Activated naive CD8-positive, alpha-beta T cell treated with anti-CD3 and anti-CD28 coated beads, Interleukin-2, amount 50 U/mL, for 24 hours (primary cell): ENCODE data around the gene DHRS9.

Source experiments
- ATAC-seq: fragments of 150-1000 bp; cut with Tn5 transposase; one replicate; pipeline ENCODE4 v1.10.0; 2021
- DNase-seq: peaks from one replicate; pipeline ENCODE4 v3.0.0; 2021
- H3K27ac Mint-ChIP-seq: one replicate; pipeline ENCODE4 v1.8.0; 2021; ENCODE audit warnings: mild to moderate bottlenecking, mixed read lengths
- H3K27me3 Mint-ChIP-seq: one replicate; pipeline ENCODE4 v1.8.0; 2021; ENCODE audit warnings: mixed read lengths
- H3K36me3 Mint-ChIP-seq: one replicate; pipeline ENCODE4 v1.8.0; 2021; ENCODE audit warnings: low read depth, mixed read lengths
- H3K4me1 Mint-ChIP-seq: one replicate; pipeline ENCODE4 v1.8.0; 2021; ENCODE audit warnings: mixed read lengths
- H3K4me3 Mint-ChIP-seq: one replicate; pipeline ENCODE4 v1.8.0; 2021; ENCODE audit warnings: mild to moderate bottlenecking, moderate library complexity, mixed read lengths
- H3K9me3 Mint-ChIP-seq: one replicate; pipeline ENCODE4 v1.8.0; 2021; ENCODE audit warnings: mixed read lengths

DHRS9 gene

DNA sequence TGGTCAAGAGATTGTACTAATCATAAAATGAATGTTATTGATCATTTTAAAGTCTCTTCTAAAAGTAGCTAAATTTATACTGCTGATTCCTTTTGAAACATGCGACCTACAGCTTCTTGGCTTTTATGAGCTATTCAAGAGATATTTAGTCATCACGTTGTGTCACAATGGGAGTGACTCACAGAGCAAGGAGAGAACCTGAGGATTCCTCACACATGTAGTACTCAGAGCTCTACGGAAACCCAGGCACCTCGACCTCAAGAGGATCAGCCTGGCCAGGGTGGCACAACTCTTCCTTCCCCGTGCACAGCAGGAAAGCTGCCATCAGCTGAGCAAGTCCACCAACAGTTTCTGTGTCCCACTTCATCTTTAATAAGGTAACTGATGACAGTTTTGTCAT lies at the start of gene DHRS9:
Gene DHRS9 (plus strand): TSS at position 223 of the 400 bp plus-strand sequence. CDS start 12,019 bp downstream, outside the sequence.
- H3K9me3 Mint-ChIP-seq, result peaks cover 10% of the 10 kb centered on the region
- peak within 1 kb of the TSS; percentile 82 for H3K27ac Mint-ChIP-seq
- peak within 1 kb of the TSS; percentile 60 for H3K4me3 Mint-ChIP-seq
- peak; percentile 93 for ATAC-seq
- H3K4me1 Mint-ChIP-seq, result peaks cover 52% of the 10 kb centered on the region
- DNase-seq, result peak; percentile 25
- H3K27me3 Mint-ChIP-seq, result no peaks in the 10 kb centered on the region
- H3K36me3 Mint-ChIP-seq, result peaks cover 11% of the 10 kb centered on the region

- Mint-ChIP-seq H3K27me3 (peaks cover 2% of the 10 kb centered on the region), H3K36me3 (no peaks in the 10 kb centered on the region), H3K4me1 (peaks cover 6% of the 10 kb centered on the region), H3K9me3 (no peaks in the 10 kb centered on the region), H3K27ac (no peak overlapping the region), H3K4me3 (no peak overlapping the region)
- ATAC-seq, result no peak
- no peak for DNase-seq
Observed at GRCh38 chr2:169023161-169023560, 46.2 kb upstream of the DHRS9 start.

- Mint-ChIP-seq H3K27me3 (no peaks in the 10 kb centered on the region), H3K4me3 (no peak overlapping the region), H3K4me1 (peaks cover 6% of the 10 kb centered on the region), H3K36me3 (no peaks in the 10 kb centered on the region), H3K27ac (no peak overlapping the region), H3K9me3 (no peaks in the 10 kb centered on the region)
- ATAC-seq (no peak), DNase-seq (no peak)
Observed at GRCh38 chr2:169026056-169026455, 43.3 kb upstream of the DHRS9 start.

DNA sequence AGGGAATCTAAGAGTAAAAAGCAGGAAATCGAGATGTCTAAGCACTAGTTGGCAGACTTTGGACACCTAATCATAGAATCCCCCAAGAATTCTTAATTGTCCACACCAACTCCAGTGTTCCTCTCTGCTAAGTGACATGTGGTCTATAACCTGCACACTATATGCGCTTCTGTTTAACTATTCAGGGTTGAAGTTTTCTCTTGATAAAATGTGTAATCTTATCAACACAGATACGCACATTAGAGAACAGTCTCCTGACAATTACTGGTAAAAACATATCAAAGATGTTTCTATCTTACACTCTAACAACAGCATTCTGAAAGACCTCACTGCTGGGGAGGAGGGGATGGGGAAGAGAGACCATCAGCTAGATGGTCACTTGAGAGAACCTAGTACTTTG lies 42.1 kb upstream of the DHRS9 start:
- DNase-seq (no peak), ATAC-seq (no peak)
- Mint-ChIP-seq H3K4me3 (no peak overlapping the region), H3K27ac (no peak overlapping the region), H3K36me3 (no peaks in the 10 kb centered on the region), H3K27me3 (no peaks in the 10 kb centered on the region), H3K9me3 (no peaks in the 10 kb centered on the region), H3K4me1 (peaks cover 6% of the 10 kb centered on the region)

DNA sequence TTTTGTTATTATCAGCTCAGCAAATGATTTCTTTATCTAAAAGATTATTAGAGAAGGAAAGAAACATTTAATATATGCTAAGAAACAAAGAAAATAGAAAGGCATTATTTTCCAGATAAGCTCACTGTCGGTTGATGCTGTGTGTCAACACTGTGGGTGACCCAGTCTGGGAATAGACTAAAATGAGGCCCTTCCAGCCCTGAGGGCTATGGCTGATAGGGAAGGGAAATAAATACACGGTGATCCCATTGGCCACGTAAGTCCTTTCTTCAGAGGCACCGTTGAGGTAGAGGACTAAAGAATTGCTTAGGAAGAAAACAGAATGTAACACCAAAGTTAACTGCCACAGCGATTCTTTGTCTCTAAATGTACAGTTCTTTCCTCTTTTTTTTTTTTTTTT lies 40.0 kb upstream of the DHRS9 start:
- Mint-ChIP-seq H3K36me3 (no peaks in the 10 kb centered on the region), H3K27ac (no peak overlapping the region), H3K4me1 (peaks cover 6% of the 10 kb centered on the region), H3K4me3 (no peak overlapping the region), H3K9me3 (peaks cover 13% of the 10 kb centered on the region), H3K27me3 (no peaks in the 10 kb centered on the region)
- DNase-seq (no peak), ATAC-seq (no peak)

DNA sequence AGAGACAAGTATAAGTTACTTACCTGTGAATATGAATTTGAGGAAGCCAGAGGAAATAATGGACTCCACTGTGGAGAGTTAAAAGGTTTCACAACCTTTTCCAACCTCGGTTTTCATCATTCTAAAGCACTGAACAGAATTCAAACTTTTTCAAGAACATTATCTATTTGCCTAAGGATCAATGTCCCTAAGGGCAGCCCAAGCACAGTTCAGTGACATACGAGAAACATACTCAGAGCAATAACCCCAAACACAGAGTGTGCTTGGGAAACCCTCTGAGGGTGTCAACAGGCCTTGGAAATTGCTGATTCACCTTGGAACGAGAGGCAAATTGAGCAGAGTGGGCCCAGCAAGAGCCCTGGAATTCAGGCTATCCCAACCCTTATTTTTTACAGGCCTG lies 38.2 kb upstream of the DHRS9 start, which contains the start of gene ABCB11:
Gene ABCB11 (minus strand): TSS at position 123 of the 400 bp plus-strand sequence. CDS start 13,199 bp downstream, outside the sequence.
- no peaks in the 10 kb centered on the region for H3K27me3 Mint-ChIP-seq
- ATAC-seq (no peak), DNase-seq (no peak)
- H3K4me3 Mint-ChIP-seq, result no peak within 1 kb of the TSS
- H3K27ac Mint-ChIP-seq, result no peak within 1 kb of the TSS
- H3K4me1 Mint-ChIP-seq, result no peaks in the 10 kb centered on the region
- peaks cover 17% of the 10 kb centered on the region for H3K9me3 Mint-ChIP-seq
- no peaks in the 10 kb centered on the region for H3K36me3 Mint-ChIP-seq

DNA sequence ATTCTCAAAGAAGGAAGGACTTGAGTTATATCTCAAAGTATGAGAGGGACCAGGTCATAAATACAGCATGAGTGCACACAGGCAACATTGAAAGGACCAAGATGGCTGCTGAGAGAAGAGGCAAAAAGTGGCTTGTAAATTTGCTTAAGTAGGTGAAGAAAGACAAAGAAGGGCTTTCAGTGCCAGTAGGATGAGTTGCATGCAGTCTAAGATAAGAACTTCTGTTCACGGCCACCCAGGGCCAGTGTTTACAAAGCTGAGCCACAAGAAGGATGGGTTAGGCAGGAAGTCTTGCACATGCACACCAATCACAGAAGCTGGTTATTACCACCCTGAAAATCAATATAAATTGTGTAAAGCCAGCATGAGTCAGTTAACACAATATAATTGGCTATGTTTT lies 35.1 kb upstream of the DHRS9 start:
- ATAC-seq, result no peak
- Mint-ChIP-seq H3K4me3 (no peak overlapping the region), H3K27ac (no peak overlapping the region), H3K9me3 (peaks cover 17% of the 10 kb centered on the region), H3K27me3 (no peaks in the 10 kb centered on the region), H3K4me1 (peaks cover 14% of the 10 kb centered on the region), H3K36me3 (no peaks in the 10 kb centered on the region)
- no peak for DNase-seq

- H3K36me3 Mint-ChIP-seq, result no peaks in the 10 kb centered on the region
- H3K27me3 Mint-ChIP-seq, result no peaks in the 10 kb centered on the region
- no peak overlapping the region for H3K4me3 Mint-ChIP-seq
- H3K27ac Mint-ChIP-seq, result no peak overlapping the region
- DNase-seq (no peak), ATAC-seq (no peak)
- peaks cover 17% of the 10 kb centered on the region for H3K9me3 Mint-ChIP-seq
- H3K4me1 Mint-ChIP-seq, result peaks cover 16% of the 10 kb centered on the region
Observed at GRCh38 chr2:169034984-169035544, 34.3 kb upstream of the DHRS9 start.

- Mint-ChIP-seq H3K36me3 (no peaks in the 10 kb centered on the region), H3K9me3 (peaks cover 17% of the 10 kb centered on the region), H3K4me3 (no peak overlapping the region), H3K4me1 (peaks cover 19% of the 10 kb centered on the region), H3K27me3 (no peaks in the 10 kb centered on the region), H3K27ac (no peak overlapping the region)
- no peak for DNase-seq
- no peak for ATAC-seq
Observed at GRCh38 chr2:169035887-169036286, 33.5 kb upstream of the DHRS9 start.

DNA sequence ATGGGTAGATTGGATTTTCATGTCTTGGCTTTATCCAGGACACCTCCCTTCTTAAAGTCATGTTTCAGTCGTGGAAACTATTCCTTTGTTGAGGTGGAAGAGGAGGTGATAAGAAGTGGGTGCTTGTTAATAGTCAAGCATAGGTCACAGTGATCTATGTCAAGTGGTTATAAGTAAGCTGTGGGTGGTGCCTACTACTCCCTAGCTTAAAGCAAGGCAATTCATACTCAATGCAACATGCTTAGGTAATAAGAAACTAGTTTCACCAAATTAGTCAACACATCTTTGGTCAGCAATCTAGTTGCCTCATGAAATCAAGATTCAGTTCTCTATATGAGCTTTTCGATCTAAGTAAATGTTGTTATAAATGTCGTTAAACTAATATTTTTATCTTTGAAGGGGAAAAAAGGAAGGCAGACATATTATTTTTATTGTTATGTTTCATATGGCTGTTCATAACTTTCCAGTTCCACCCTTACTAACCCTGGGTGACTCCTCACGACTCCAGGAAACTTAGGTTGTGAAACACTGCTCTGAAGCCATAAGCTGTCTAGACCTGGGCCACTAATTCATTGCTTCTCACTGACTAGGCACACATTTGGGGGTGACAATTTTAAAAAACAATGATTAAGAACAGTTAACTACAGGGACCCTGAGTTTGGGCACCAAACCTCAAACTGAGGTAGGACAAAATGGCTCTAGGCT lies 32.5 kb upstream of the DHRS9 start:
- ATAC-seq (no peak), DNase-seq (no peak)
- peaks cover 21% of the 10 kb centered on the region for H3K9me3 Mint-ChIP-seq
- peaks cover 19% of the 10 kb centered on the region for H3K4me1 Mint-ChIP-seq
- H3K4me3 Mint-ChIP-seq, result no peak overlapping the region
- no peaks in the 10 kb centered on the region for H3K27me3 Mint-ChIP-seq
- H3K36me3 Mint-ChIP-seq, result peaks cover 3% of the 10 kb centered on the region
- H3K27ac Mint-ChIP-seq, result no peak overlapping the region

- H3K27me3 Mint-ChIP-seq, result no peaks in the 10 kb centered on the region
- peaks cover 19% of the 10 kb centered on the region for H3K4me1 Mint-ChIP-seq
- no peak overlapping the region for H3K4me3 Mint-ChIP-seq
- H3K36me3 Mint-ChIP-seq, result peaks cover 11% of the 10 kb centered on the region
- ATAC-seq (peak; percentile 68), DNase-seq (no peak)
- H3K27ac Mint-ChIP-seq, result no peak overlapping the region
- H3K9me3 Mint-ChIP-seq, result peaks cover 26% of the 10 kb centered on the region
Observed at GRCh38 chr2:169038338-169038757, 31.0 kb upstream of the DHRS9 start.

DNA sequence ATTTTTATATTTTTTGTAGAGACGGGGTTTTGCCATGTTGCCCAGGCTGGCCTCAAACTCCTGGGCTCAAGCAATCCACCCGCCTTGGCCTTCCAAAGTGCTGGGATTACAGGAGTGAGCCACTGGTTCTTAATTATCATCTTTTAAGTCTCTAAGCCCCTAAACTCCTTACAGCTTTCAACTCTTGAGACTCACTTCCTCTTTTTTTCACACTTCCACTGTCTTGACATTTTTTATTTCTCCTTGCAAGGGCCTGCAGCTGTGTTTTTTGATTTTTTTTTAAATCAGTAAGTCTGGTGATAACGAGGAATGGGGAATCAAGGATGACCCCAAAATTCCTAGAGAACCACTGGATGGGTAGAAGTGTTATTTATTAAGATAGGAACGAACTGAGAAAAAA lies 29.7 kb upstream of the DHRS9 start:
- no peak overlapping the region for H3K27ac Mint-ChIP-seq
- peaks cover 19% of the 10 kb centered on the region for H3K4me1 Mint-ChIP-seq
- no peak overlapping the region for H3K4me3 Mint-ChIP-seq
- H3K36me3 Mint-ChIP-seq, result peaks cover 11% of the 10 kb centered on the region
- peaks cover 21% of the 10 kb centered on the region for H3K9me3 Mint-ChIP-seq
- H3K27me3 Mint-ChIP-seq, result no peaks in the 10 kb centered on the region
- no peak for DNase-seq
- no peak for ATAC-seq

- ATAC-seq (no peak), DNase-seq (no peak)
- H3K27me3 Mint-ChIP-seq, result no peaks in the 10 kb centered on the region
- no peak overlapping the region for H3K4me3 Mint-ChIP-seq
- H3K27ac Mint-ChIP-seq, result no peak overlapping the region
- peaks cover 21% of the 10 kb centered on the region for H3K9me3 Mint-ChIP-seq
- peaks cover 11% of the 10 kb centered on the region for H3K36me3 Mint-ChIP-seq
- H3K4me1 Mint-ChIP-seq, result peaks cover 19% of the 10 kb centered on the region
Observed at GRCh38 chr2:169041594-169041993, 27.8 kb upstream of the DHRS9 start.

DNA sequence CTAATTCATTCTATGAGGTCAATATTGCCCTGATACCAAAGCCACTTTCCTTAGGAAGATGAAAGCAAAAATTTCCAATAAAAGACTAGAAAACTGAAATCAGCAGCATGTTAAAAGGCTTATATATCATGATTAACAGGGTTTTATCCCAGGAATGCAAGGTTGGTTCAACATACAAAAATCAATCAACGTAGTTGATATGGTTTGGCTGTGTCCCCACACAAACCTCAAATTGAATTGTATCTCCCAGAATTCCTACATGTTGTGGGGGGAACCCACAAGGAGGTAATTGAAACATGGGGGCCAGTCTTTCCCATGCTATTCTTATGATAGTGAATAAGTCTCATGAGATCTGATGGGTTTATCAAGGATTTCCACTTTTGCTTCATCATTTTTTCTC lies 26.5 kb upstream of the DHRS9 start:
- H3K27me3 Mint-ChIP-seq, result no peaks in the 10 kb centered on the region
- H3K4me3 Mint-ChIP-seq, result no peak overlapping the region
- H3K36me3 Mint-ChIP-seq, result peaks cover 11% of the 10 kb centered on the region
- ATAC-seq (no peak), DNase-seq (no peak)
- no peak overlapping the region for H3K27ac Mint-ChIP-seq
- peaks cover 14% of the 10 kb centered on the region for H3K4me1 Mint-ChIP-seq
- H3K9me3 Mint-ChIP-seq, result peaks cover 21% of the 10 kb centered on the region

GRCh38 chr2:169046440-169047151 lies 22.8 kb upstream of the DHRS9 start:
- no peak overlapping the region for H3K4me3 Mint-ChIP-seq
- no peaks in the 10 kb centered on the region for H3K27me3 Mint-ChIP-seq
- H3K36me3 Mint-ChIP-seq, result peaks cover 11% of the 10 kb centered on the region
- DNase-seq (no peak), ATAC-seq (no peak)
- H3K9me3 Mint-ChIP-seq, result peaks cover 19% of the 10 kb centered on the region
- H3K27ac Mint-ChIP-seq, result no peak overlapping the region
- H3K4me1 Mint-ChIP-seq, result no peaks in the 10 kb centered on the region
